Small intestine (tissue), 7 donors: ENCODE results near the gene OR2T10. TPM values are rescaled to one million over a fixed set of nuclear protein-coding genes. Genes with fewer than 3 reads are reported as not detected.

ENCODE experiments used
- DNase-seq, 2 donors: peaks; one replicate each; pipeline versions ENCODE4 v3.0.0 to v3.0.0-alpha.2; 2013
- FAIRE-seq: peaks from 2 replicates; lab custom pipeline; 2012; peaks lifted over from hg19 to GRCh38; lab: Jason Lieb, UNC
- H3K27ac ChIP-seq, 3 donors: one replicate each; pipeline ENCODE4 v1.5.1; 2013; ENCODE audit warnings: low read length in 2 of 3, mild to moderate bottlenecking in 2 of 3, control low read depth in 1 of 3, inconsistent platforms in 1 of 3, low read depth in 1 of 3, moderate library complexity in 1 of 3
- H3K27me3 ChIP-seq, 3 donors: one replicate each; pipeline ENCODE4 v1.6.1; 2013; ENCODE audit warnings: low read length in 3 of 3, inconsistent platforms in 1 of 3; ENCODE audit not compliant: control insufficient read depth in 3 of 3, insufficient read depth in 3 of 3
- H3K36me3 ChIP-seq, 3 donors: one replicate each; pipeline ENCODE4 v1.6.1; 2013; ENCODE audit warnings: low read length in 3 of 3, inconsistent platforms in 1 of 3, low read depth in 1 of 3, mild to moderate bottlenecking in 1 of 3, moderate library complexity in 1 of 3; ENCODE audit not compliant: control insufficient read depth in 3 of 3, insufficient read depth in 2 of 3
- H3K4me1 ChIP-seq, 3 donors: one replicate each; pipeline ENCODE4 v1.6.1; 2013; ENCODE audit warnings: low read length in 2 of 3, inconsistent platforms in 1 of 3, low read depth in 1 of 3, mild to moderate bottlenecking in 1 of 3, moderate library complexity in 1 of 3; ENCODE audit not compliant: control insufficient read depth in 3 of 3, insufficient read depth in 2 of 3
- H3K4me3 ChIP-seq, 3 donors: one replicate each; pipeline ENCODE4 v1.5.1; 2013; ENCODE audit warnings: low read length in 3 of 3, control low read depth in 1 of 3, inconsistent platforms in 1 of 3, low read depth in 1 of 3, mild to moderate bottlenecking in 1 of 3, moderate library complexity in 1 of 3
- H3K9me3 ChIP-seq, 2 donors: one replicate each; pipeline ENCODE4 v1.6.1; 2013; ENCODE audit warnings: low read depth in 1 of 2, low read length in 1 of 2; ENCODE audit not compliant: control insufficient read depth in 2 of 2, insufficient read depth in 1 of 2
- WGBS, 3 donors: extraction: QIAGEN DNeasy Blood & Tissue Kit; methylation state at CpG; one replicate each; pipeline ENCODE4 v1.1.7; 2013; 5-methylcytosine and 5-hydroxymethylcytosine counted together
- polyA plus RNA-seq, 4 donors: library from polyadenylated mRNA; stranded (reverse) in 3 of 4; unstranded in 1 of 4; fragments of 200-250 nt in 3 of 4; fragments of 120-200 nt in 1 of 4; gene quantifications; one replicate each; pipeline versions ENCODE4 v1.2.1 to v1.2.3, GENCODE V29; 2013
- donor health status: healthy with polysubstance abuse.
- donor health status: control.
- donor health status: control.
- donor health status: Bipolar disorder and iron deficiency.
- donor health status: healthy.

Gene OR2T10
- polyA plus RNA-seq, 4 donors: not detected

DNA sequence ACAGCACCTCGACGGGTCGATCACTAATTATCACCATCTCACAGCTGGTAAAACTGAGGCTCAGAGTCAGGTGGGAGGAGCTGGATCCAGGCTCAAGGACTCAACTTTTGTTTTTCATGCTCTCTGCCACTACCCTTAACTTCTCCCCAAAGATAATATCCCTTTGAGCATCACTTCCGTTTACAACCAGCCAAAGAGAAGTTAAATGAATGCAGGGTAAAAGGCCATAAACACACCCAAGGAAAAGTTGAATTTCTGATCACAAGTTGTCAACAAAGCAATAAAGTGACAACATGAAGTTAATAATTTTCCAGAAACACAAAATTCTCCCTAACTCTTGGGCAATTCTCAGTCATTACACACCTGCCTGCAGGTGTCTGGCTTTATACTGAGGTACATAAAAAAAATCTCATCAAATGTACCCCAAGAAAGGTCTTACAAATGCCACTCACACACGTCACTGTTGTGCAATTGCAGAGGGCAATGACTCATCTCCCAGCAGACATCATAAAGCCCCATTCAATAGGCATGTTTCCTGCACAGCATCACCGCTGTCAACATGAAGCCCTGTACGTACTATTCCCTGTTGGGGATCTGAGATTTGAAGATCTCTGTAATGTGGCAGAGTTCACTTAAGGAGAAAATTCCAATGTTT, 34.0 kb upstream of the OR2T10 start:
- Histone ChIP-seq H3K4me1 (no peaks in the 10 kb centered on the region), H3K27me3 (no peaks in the 10 kb centered on the region), H3K27ac (peak overlapping the region in 2 of 3 donors; percentile 34 to 38), H3K36me3 (no peaks in the 10 kb centered on the region), H3K4me3 (no peak overlapping the region), H3K9me3 (no peaks in the 10 kb centered on the region)
- peak; percentile 72 to 86 for DNase-seq
- no peak for FAIRE-seq
- 9 to 55% (median 28%) methylated on average over 7 of the region's 7 CpGs for WGBS, 3 donors

- Histone ChIP-seq H3K9me3 (no peaks in the 10 kb centered on the region), H3K4me3 (no peak overlapping the region), H3K27ac (no peak overlapping the region), H3K27me3 (no peaks in the 10 kb centered on the region), H3K36me3 (no peaks in the 10 kb centered on the region), H3K4me1 (no peaks in the 10 kb centered on the region)
- FAIRE-seq: no peak
- DNase-seq: no peak
- WGBS, 3 donors: 81 to 84% (median 82%) methylated on average over 2 of the region's 2 CpGs
Measured at GRCh38 chr1:248630551-248630950, 33.1 kb upstream of the OR2T10 start.

GRCh38 chr1:248627971-248628844, 30.7 kb upstream of the OR2T10 start:
- Histone ChIP-seq H3K27me3 (no peaks in the 10 kb centered on the region), H3K4me1 (no peaks in the 10 kb centered on the region), H3K9me3 (no peaks in the 10 kb centered on the region), H3K4me3 (no peak overlapping the region), H3K27ac (no peak overlapping the region), H3K36me3 (no peaks in the 10 kb centered on the region)
- WGBS, 3 donors: 78 to 82% (median 79%) methylated on average over 9 of the region's 9 CpGs
- no peak for DNase-seq
- FAIRE-seq: no peak

DNA sequence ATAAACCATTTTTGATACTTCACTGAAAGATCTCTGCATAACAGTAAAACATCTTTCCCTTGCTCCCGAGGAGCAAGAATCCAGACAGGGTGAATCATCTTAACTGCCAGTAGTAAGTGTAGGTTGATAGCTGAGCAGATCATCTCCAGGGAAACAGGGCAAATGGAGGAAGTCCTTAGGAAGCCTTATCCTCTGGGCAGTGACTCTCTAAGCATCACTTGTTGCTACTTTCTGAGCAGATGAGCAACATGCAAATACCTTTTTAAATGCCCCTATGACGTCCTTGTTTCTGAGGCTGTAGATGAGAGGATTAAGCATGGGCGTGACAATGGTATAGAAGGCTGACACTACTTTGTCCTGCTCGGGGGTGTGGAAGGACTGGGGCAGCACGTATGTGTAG, 28.5 kb upstream of the OR2T10 start:
- Histone ChIP-seq H3K27ac (no peak overlapping the region), H3K36me3 (no peaks in the 10 kb centered on the region), H3K4me1 (no peaks in the 10 kb centered on the region), H3K27me3 (no peaks in the 10 kb centered on the region), H3K4me3 (no peak overlapping the region), H3K9me3 (no peaks in the 10 kb centered on the region)
- no peak for FAIRE-seq
- no peak for DNase-seq
- WGBS, 3 donors: 77 to 79% (median 78%) methylated on average over 5 of the region's 5 CpGs

GRCh38 chr1:248625166-248625565, 27.7 kb upstream of the OR2T10 start:
- WGBS, 3 donors: 61 to 70% (median 65%) methylated on average over 4 of the region's 4 CpGs

DNA sequence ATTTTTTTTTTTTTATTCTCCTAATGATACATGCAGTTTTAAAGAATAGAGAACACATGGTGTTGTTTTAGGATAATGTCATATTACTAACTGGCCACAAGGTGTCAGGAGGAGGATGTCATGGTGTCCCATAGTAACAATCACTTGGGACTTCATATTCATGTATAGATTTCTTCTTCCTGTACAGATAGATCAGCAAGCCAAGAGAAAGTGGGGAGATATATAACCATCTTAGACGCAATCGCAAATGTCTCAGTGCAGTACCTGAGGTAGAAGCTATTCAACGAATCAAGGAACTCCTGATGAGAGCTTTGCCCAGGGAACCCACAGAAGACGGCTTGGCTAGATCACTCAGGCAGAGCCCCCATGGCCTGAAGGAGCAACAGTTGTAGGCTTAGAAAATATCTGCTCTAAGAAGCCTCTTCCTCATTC, 25.1 kb upstream of the OR2T10 start:
- Histone ChIP-seq H3K4me3 (no peak overlapping the region), H3K36me3 (no peaks in the 10 kb centered on the region), H3K9me3 (no peaks in the 10 kb centered on the region), H3K27ac (no peak overlapping the region), H3K4me1 (no peaks in the 10 kb centered on the region), H3K27me3 (no peaks in the 10 kb centered on the region)
- DNase-seq (peak; percentile 53 to 60), FAIRE-seq (peak; percentile 81)
- WGBS, 3 donors: 43 to 56% (median 43%) methylated on average over 4 of the region's 4 CpGs

More at GRCh38 chr1:248625166-248625565, 27.7 kb upstream of the OR2T10 start:
- Histone ChIP-seq H3K27me3 (no peaks in the 10 kb centered on the region), H3K4me1 (no peaks in the 10 kb centered on the region), H3K4me3 (no peak overlapping the region), H3K9me3 (no peaks in the 10 kb centered on the region), H3K36me3 (no peaks in the 10 kb centered on the region), H3K27ac (no peak overlapping the region)
- FAIRE-seq: no peak
- no peak for DNase-seq

DNA sequence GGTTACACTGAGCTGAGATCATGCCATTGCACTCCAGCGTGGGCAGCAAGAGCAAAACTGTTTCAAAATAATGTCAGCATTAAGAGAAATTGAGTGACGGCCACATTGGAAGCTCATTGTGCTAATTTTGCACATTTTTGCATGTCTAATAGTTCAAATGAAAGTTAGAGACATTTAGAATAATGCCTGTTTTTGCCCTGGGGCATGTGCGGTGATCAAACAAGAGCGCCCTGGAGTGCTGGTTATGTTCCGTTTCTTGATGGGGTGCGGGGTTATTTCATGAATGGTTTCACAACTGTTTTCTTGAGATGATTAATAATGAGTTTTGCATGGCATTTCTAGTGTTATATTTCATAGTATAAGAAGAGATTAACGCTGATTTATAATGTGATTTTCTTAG, 24.3 kb upstream of the OR2T10 start:
- Histone ChIP-seq H3K27ac (no peak overlapping the region), H3K4me1 (no peaks in the 10 kb centered on the region), H3K27me3 (no peaks in the 10 kb centered on the region), H3K4me3 (no peak overlapping the region), H3K9me3 (no peaks in the 10 kb centered on the region), H3K36me3 (no peaks in the 10 kb centered on the region)
- WGBS, 3 donors: 70 to 78% (median 74%) methylated on average over 7 of the region's 7 CpGs
- DNase-seq (no peak), FAIRE-seq (no peak)

DNA sequence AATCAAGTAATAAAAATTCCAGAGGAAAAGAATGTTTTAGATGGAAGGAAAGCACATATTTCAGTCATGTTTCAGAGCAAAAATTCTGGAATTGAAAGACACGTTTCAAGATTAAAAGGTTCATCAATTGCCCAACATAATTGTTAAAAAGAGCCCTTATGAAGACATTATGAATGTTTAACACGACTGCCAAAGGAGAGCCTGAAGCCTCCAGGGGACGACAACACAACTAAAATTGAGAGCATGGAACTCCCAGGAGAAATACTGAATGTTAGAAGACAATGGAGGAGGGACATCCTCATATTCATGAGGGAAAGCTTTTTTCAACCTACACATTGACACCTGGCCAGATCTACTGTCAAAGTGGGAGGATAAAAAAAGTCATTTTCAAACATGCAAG, 21.4 kb upstream of the OR2T10 start:
- Histone ChIP-seq H3K27ac (no peak overlapping the region), H3K27me3 (no peaks in the 10 kb centered on the region), H3K36me3 (no peaks in the 10 kb centered on the region), H3K4me1 (no peaks in the 10 kb centered on the region), H3K9me3 (no peaks in the 10 kb centered on the region), H3K4me3 (no peak overlapping the region)
- DNase-seq (peak; percentile 64), FAIRE-seq (no peak)
- 1 to 3% (median 3%) methylated on average over 3 of the region's 3 CpGs for WGBS, 3 donors
